GM10266 (cell line): ENCODE data around the gene SCCPDH.

Source experiments
- DNase-seq: peaks from one replicate; pipeline ENCODE4 v3.0.0; 2012; ENCODE audit errors: extremely low spot score
- CTCF ChIP-seq: IDR thresholded peaks from 2 replicates; pipeline ENCODE4 v1.5.1; 2012; ENCODE audit warnings: mild to moderate bottlenecking, low read depth; ENCODE audit not compliant: control insufficient read depth, insufficient read depth; ENCODE audit errors: missing control alignments

Gene SCCPDH

GRCh38 chr1:246755419-246755818, 31.2 kb downstream of the SCCPDH start:
- TF ChIP-seq CTCF, result no peak
- DNase-seq, result no peak

GRCh38 chr1:246760422-246761347, 36.5 kb downstream of the SCCPDH start:
- no peak for TF ChIP-seq CTCF
- DNase-seq, result no peak

GRCh38 chr1:246761396-246761795, 37.2 kb downstream of the SCCPDH start:
- no peak for DNase-seq
- TF ChIP-seq CTCF, result no peak

- DNase-seq, result no peak
- TF ChIP-seq CTCF, result no peak
Observed at GRCh38 chr1:246765521-246765920, 41.3 kb downstream of the SCCPDH start.

- no peak for TF ChIP-seq CTCF
- no peak for DNase-seq
Observed at GRCh38 chr1:246768403-246769020, 44.3 kb downstream of the SCCPDH start.

GRCh38 chr1:246769306-246769705, 45.1 kb downstream of the SCCPDH start:
- TF ChIP-seq CTCF, result no peak

GRCh38 chr1:246771366-246771765, 47.2 kb downstream of the SCCPDH start:
- no peak for TF ChIP-seq CTCF

More at GRCh38 chr1:246769306-246769705, 45.1 kb downstream of the SCCPDH start:
- DNase-seq, result no peak

More at GRCh38 chr1:246771366-246771765, 47.2 kb downstream of the SCCPDH start:
- no peak for DNase-seq
